HL-60 (cell line): ENCODE results near the gene DNASE1L3.
A peak's percentile ranks its signal among the peaks of the same experiment; 100 is the strongest.

Experiments used
- DNase-seq, 2 experiments: peaks; one replicate each; pipeline ENCODE4 v3.0.0-alpha.2; 2010 to 2020; ENCODE audit warnings: low read depth in 1 of 2, low spot score in 1 of 2
- H3K27ac ChIP-seq: fragments of 250-450 bp; sonication (Bioruptor Pico); replicated peaks from 2 replicates; pipeline ENCODE4 v1.5.1; 2020; ENCODE audit warnings: mild to moderate bottlenecking, moderate library complexity
- H3K27me3 ChIP-seq: fragments of 250-450 bp; sonication (Bioruptor Pico); 2 replicates; pipeline ENCODE4 v1.5.1; 2021; ENCODE audit warnings: mild to moderate bottlenecking, moderate library complexity; ENCODE audit not compliant: insufficient read depth, poor library complexity, severe bottlenecking
- H3K4me3 ChIP-seq: replicated peaks from 2 replicates; pipeline ENCODE4 v1.5.1; 2011; ENCODE audit warnings: mild to moderate bottlenecking, control low read depth, low read length; ENCODE audit not compliant: insufficient read depth
- GABPA ChIP-seq: IDR thresholded peaks from 2 replicates; pipeline ENCODE4 v1.6.1; 2012; ENCODE audit warnings: low read depth
- POLR2AphosphoS5 ChIP-seq: IDR thresholded peaks from 2 replicates; pipeline ENCODE4 v1.6.1; 2012; ENCODE audit warnings: low read depth
- SPI1 ChIP-seq: IDR thresholded peaks from 2 replicates; pipeline ENCODE4 v1.6.1; 2012; ENCODE audit warnings: low read depth, mild to moderate bottlenecking, borderline replicate concordance
- TF ChIP-seq, protein P1 (sequence below): IDR thresholded peaks from 2 replicates; pipeline ENCODE4 v1.6.1; 2012; ENCODE audit warnings: low read depth; ENCODE audit not compliant: insufficient replicate concordance
- TF ChIP-seq, protein P2 (sequence below): IDR thresholded peaks from one replicate; pipeline ENCODE4 v1.5.1; 2011; ENCODE audit warnings: low read length, control low read depth, inconsistent platforms; ENCODE audit not compliant: insufficient read depth

Gene DNASE1L3

DNA sequence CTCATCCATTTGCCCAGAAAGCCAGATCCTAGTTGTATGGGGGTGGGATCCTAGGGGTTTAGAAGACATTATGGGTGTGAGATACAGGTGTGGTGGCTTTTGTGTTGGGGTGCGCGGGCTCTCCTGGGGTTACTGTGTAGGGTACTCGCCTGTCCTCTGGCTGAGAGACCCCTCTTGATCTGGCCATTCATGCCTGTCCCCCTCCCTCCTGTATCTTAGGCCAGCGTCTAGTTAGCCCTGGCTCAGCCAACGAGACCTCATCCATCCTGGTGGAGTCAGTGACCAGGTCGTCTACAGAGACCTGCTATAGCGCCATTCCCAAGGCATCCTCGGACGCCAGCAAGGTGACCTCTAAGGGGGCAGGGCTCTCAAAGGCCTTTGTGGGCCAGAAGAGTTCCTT lies 41.4 kb downstream of the DNASE1L3 start:
- TF ChIP-seq, protein P1, sequence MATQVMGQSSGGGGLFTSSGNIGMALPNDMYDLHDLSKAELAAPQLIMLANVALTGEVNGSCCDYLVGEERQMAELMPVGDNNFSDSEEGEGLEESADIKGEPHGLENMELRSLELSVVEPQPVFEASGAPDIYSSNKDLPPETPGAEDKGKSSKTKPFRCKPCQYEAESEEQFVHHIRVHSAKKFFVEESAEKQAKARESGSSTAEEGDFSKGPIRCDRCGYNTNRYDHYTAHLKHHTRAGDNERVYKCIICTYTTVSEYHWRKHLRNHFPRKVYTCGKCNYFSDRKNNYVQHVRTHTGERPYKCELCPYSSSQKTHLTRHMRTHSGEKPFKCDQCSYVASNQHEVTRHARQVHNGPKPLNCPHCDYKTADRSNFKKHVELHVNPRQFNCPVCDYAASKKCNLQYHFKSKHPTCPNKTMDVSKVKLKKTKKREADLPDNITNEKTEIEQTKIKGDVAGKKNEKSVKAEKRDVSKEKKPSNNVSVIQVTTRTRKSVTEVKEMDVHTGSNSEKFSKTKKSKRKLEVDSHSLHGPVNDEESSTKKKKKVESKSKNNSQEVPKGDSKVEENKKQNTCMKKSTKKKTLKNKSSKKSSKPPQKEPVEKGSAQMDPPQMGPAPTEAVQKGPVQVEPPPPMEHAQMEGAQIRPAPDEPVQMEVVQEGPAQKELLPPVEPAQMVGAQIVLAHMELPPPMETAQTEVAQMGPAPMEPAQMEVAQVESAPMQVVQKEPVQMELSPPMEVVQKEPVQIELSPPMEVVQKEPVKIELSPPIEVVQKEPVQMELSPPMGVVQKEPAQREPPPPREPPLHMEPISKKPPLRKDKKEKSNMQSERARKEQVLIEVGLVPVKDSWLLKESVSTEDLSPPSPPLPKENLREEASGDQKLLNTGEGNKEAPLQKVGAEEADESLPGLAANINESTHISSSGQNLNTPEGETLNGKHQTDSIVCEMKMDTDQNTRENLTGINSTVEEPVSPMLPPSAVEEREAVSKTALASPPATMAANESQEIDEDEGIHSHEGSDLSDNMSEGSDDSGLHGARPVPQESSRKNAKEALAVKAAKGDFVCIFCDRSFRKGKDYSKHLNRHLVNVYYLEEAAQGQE: no peak
- TF ChIP-seq GABPA: no peak
- TF ChIP-seq, protein P2, sequence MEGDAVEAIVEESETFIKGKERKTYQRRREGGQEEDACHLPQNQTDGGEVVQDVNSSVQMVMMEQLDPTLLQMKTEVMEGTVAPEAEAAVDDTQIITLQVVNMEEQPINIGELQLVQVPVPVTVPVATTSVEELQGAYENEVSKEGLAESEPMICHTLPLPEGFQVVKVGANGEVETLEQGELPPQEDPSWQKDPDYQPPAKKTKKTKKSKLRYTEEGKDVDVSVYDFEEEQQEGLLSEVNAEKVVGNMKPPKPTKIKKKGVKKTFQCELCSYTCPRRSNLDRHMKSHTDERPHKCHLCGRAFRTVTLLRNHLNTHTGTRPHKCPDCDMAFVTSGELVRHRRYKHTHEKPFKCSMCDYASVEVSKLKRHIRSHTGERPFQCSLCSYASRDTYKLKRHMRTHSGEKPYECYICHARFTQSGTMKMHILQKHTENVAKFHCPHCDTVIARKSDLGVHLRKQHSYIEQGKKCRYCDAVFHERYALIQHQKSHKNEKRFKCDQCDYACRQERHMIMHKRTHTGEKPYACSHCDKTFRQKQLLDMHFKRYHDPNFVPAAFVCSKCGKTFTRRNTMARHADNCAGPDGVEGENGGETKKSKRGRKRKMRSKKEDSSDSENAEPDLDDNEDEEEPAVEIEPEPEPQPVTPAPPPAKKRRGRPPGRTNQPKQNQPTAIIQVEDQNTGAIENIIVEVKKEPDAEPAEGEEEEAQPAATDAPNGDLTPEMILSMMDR: no peak
- TF ChIP-seq POLR2AphosphoS5: no peak
- Histone ChIP-seq H3K4me3 (no peak overlapping the region), H3K27me3 (no peaks in the 10 kb centered on the region), H3K27ac (no peak overlapping the region)
- DNase-seq: no peak

DNA sequence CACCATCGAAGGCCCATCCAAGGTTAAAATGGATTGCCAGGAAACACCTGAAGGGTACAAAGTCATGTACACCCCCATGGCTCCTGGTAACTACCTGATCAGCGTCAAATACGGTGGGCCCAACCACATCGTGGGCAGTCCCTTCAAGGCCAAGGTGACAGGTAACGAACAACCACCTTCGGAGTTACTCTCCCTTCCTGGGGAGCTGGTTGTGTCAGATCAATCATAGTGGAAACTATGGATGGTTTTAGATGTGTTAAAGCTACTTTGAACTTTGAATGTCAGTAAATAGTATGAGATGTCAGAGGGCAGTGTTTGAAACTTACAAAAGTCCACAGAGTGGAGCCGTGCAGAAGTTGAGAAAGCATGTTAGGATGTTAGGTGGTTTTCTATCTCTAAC lies 42.3 kb downstream of the DNASE1L3 start:
- Histone ChIP-seq H3K27me3 (no peaks in the 10 kb centered on the region), H3K27ac (no peak overlapping the region)
- DNase-seq: no peak

DNA sequence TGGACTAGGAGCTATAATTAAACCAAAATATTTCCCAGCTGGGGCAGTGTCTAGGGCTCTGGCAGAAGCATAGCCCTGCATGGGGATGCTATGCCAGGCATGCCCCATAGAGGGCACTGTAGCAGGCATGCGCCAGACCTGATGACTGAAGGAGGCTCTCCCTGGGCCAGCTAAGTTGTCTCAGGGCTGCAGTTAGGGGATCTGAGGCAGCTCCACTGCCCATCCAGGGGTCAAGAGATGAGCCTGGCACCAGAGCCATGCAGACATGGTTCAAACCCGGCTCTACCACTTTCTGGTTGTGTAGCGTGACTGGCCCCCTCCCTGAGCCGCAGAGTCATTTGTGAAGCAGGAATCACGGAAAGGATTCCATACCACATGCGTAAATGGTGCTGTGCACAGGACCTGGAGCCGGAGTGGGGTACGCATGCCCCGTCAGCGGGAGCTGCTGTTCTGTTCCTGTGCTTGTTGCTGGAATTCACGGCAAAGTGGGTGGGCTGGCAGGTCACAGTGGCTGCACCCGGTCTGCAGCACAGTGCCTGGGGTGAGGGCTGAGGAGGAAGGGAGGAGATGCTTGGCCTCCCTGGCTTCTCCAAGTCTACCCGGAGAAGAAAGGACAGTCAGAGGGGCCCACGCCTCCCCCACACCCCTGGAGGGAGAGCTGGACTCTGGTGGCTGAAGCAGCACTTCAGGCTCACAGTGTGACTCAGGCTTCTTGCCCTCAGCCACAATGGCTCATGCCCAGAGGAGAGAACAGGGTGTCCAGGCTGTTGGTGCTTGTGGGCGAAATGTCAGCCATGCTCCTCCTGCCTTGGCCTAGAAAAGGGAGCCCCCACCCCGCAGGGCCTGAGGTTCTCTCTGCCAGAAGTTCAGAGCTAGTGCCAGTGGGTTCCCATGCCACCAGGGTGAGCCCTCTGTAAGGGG lies 43.1 kb downstream of the DNASE1L3 start:
- H3K27ac ChIP-seq: no peak overlapping the region
- DNase-seq: peak in 1 of 2 experiments; percentile 49

More for the DNA sequence above, 42.3 kb downstream of the DNASE1L3 start:
- H3K4me3 ChIP-seq: no peak overlapping the region
- TF ChIP-seq, protein P2: no peak
- TF ChIP-seq, protein P1: no peak
- TF ChIP-seq POLR2AphosphoS5 (no peak), SPI1 (no peak), GABPA (no peak)

More for the DNA sequence above, 43.1 kb downstream of the DNASE1L3 start:
- no peaks in the 10 kb centered on the region for H3K27me3 ChIP-seq
- no peak overlapping the region for H3K4me3 ChIP-seq
- TF ChIP-seq, protein P2: peak; percentile 96
- no peak for TF ChIP-seq POLR2AphosphoS5
